Upper lobe of left lung (tissue), 4 donors: ENCODE measurements around the gene SLC25A29.

Experiments
- EP300 ChIP-seq, 4 donors: sonication (generic); formaldehyde crosslinking; IDR thresholded peaks; one replicate each; pipeline ENCODE4 v1.5.1; 2017; ENCODE audit warnings: antibody characterized with exemption in 4 of 4, control low read depth in 2 of 4
- POLR2A ChIP-seq, 4 donors: fragments of 450-650 bp; IDR thresholded peaks; one replicate each; pipeline ENCODE4 v1.5.1; 2016 to 2017; ENCODE audit warnings: antibody characterized with exemption in 4 of 4, mild to moderate bottlenecking in 2 of 4
- POLR2AphosphoS5 ChIP-seq, 2 donors: sonication (generic); formaldehyde crosslinking; IDR thresholded peaks; one replicate each; pipeline ENCODE4 v1.5.1; 2017; ENCODE audit warnings: antibody characterized with exemption in 2 of 2
- TF ChIP-seq, protein P1 (sequence below), 6 experiments: fragments of 450-650 bp in 4 of 6; fragments of 200-600 bp in 2 of 6; sonication (generic) in 2 of 6; IDR thresholded peaks; one replicate each; pipeline ENCODE4 v1.5.1; 2016 to 2019; ENCODE audit warnings: antibody characterized with exemption in 6 of 6

DNA sequence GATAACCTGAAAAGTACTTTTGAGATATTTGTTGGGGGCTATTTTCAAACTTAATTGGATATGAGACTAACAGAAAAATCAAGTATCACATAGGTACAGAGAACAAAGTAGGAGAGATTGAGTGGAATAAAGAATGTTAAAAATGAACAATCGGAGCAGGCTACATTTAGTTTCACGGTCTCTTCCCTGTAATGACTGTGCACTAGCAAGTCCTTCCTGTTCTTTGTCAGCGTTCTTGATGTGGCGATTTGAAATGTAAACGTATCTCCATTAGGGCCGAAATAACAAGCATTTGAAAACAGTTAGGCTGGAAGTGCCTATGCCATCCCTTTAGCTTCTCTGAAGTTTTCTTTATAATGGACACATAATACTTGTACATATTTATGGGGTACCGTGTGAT, 31.0 kb downstream of the SLC25A29 start:
- TF ChIP-seq, protein P1, sequence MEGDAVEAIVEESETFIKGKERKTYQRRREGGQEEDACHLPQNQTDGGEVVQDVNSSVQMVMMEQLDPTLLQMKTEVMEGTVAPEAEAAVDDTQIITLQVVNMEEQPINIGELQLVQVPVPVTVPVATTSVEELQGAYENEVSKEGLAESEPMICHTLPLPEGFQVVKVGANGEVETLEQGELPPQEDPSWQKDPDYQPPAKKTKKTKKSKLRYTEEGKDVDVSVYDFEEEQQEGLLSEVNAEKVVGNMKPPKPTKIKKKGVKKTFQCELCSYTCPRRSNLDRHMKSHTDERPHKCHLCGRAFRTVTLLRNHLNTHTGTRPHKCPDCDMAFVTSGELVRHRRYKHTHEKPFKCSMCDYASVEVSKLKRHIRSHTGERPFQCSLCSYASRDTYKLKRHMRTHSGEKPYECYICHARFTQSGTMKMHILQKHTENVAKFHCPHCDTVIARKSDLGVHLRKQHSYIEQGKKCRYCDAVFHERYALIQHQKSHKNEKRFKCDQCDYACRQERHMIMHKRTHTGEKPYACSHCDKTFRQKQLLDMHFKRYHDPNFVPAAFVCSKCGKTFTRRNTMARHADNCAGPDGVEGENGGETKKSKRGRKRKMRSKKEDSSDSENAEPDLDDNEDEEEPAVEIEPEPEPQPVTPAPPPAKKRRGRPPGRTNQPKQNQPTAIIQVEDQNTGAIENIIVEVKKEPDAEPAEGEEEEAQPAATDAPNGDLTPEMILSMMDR (IDR thresholded peaks at IDR 0.05) = no peak
- TF ChIP-seq POLR2A (IDR thresholded peaks at IDR 0.05) (no peak), EP300 (IDR thresholded peaks at IDR 0.05) (no peak), POLR2AphosphoS5 (IDR thresholded peaks at IDR 0.05) (no peak)
